ENCODE results near the gene DSCAM. TPM values are rescaled to one million over a fixed set of nuclear protein-coding genes. Genes with fewer than 3 reads are reported as not detected.

Gene DSCAM
- total RNA-seq, 2 donors from 2014 or later = 0.05 TPM; not detected in 1

DNA sequence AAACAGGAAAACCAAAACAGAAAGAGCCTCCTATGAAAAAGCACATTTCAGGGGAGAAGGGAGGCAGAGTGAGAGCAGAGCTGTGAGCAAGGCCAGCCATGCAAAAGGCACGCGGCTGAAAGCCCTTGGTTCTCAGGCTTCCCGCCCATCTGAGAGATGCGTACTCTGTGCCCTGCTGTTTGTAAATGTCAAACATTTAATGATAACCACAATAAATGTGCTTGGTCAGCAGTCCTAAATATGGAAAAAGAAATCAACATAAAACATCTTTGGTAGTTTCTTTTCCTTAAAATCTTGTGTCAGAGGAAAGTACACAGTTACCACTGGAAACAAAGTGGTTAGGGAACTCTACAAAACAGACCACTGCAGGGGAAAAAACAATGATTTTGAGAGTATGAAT lies 283.1 kb downstream of the DSCAM start:
- Histone ChIP-seq H3K9ac (ENCODE audit: low read depth in 2 of 2, low read length in 2 of 2) (no peak overlapping the region), H3K27me3 (no peaks in the 10 kb centered on the region), H3K9me3 (no peaks in the 10 kb centered on the region), H3K36me3 (no peaks in the 10 kb centered on the region), H3K4me1 (no peaks in the 10 kb centered on the region), H3K27ac (no peak overlapping the region), H3K4me3 (no peak overlapping the region)
- intact Hi-C loops (cut with DNase I) = no loop called here
- DNase-seq = no peak
- TF ChIP-seq, protein P1, sequence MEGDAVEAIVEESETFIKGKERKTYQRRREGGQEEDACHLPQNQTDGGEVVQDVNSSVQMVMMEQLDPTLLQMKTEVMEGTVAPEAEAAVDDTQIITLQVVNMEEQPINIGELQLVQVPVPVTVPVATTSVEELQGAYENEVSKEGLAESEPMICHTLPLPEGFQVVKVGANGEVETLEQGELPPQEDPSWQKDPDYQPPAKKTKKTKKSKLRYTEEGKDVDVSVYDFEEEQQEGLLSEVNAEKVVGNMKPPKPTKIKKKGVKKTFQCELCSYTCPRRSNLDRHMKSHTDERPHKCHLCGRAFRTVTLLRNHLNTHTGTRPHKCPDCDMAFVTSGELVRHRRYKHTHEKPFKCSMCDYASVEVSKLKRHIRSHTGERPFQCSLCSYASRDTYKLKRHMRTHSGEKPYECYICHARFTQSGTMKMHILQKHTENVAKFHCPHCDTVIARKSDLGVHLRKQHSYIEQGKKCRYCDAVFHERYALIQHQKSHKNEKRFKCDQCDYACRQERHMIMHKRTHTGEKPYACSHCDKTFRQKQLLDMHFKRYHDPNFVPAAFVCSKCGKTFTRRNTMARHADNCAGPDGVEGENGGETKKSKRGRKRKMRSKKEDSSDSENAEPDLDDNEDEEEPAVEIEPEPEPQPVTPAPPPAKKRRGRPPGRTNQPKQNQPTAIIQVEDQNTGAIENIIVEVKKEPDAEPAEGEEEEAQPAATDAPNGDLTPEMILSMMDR (IDR thresholded peaks at IDR 0.05) = no peak

DNA sequence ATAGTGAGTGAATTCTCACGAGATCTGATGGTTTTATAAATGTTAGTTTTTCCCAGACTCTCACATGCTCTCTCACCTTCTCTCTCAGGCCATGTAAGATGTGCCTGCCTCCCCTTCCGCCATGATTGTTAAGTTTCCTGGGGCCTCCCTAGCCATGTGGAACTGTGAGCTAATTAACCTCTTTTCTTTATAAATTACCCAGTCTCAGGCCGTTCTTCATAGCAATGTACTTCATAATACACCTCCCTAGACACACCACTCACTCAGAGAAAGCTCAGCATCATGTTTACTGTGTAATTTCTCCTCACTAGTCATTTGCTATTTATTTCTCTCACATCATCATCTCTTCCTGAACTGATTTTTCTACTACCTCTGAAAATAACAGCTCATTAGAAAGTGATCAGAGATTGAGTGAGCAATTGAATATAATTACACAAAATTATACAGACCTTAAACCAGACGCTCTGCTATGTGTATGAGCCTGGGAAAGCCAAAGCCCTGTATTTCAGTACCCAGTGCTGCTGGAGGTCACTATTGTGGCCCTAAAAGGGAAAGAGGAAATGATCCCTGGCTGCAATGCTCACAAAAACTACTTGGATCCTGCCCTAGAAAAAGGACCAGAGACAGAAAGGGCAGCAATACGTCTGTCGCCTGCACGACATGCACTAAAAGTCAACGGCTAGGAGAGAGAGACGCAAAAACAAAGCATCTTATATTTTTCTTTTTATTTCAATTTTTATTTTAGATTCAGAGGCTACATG lies 284.5 kb downstream of the DSCAM start:
- TF ChIP-seq, protein P1 (IDR thresholded peaks at IDR 0.05) = no peak
- intact Hi-C loops (cut with DNase I) = no loop called here
- Histone ChIP-seq H3K4me3 (no peak overlapping the region), H3K9me3 (no peaks in the 10 kb centered on the region), H3K27ac (no peak overlapping the region), H3K36me3 (no peaks in the 10 kb centered on the region), H3K9ac (ENCODE audit: low read depth in 2 of 2, low read length in 2 of 2) (no peak overlapping the region), H3K4me1 (no peaks in the 10 kb centered on the region), H3K27me3 (no peaks in the 10 kb centered on the region)
- DNase-seq = no peak

DNA sequence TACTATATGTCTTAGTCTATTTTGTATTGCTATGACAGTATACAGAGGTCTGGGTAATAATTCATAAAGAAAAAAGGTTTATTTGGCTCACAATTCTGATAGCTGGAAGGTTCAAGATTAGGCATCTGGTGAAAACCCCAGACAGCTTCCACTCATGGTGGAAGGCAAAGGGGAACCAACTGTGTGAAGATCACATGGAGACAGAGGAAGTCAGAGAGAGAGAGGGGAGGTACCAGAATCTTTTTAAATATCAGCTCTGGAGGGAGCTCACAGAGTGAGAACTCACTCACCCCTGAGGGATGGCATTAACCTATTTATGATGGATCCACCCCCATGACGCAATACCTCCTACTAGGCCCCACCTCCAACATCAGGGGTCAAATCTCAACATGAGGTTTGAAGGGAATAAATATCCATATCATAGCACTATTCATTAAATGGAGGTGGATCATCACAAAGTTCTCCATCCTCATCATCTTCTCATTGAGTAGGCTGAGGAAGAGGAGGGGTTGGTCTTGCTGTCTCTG lies 290.5 kb downstream of the DSCAM start:
- intact Hi-C loops (cut with DNase I) = no loop called here
- Histone ChIP-seq H3K27ac (no peak overlapping the region), H3K4me3 (no peak overlapping the region), H3K4me1 (no peaks in the 10 kb centered on the region), H3K27me3 (no peaks in the 10 kb centered on the region), H3K9ac (ENCODE audit: low read depth in 2 of 2, low read length in 2 of 2) (no peak overlapping the region), H3K36me3 (no peaks in the 10 kb centered on the region), H3K9me3 (no peaks in the 10 kb centered on the region)
- DNase-seq = no peak
- TF ChIP-seq, protein P1 (IDR thresholded peaks at IDR 0.05) = no peak

DNA sequence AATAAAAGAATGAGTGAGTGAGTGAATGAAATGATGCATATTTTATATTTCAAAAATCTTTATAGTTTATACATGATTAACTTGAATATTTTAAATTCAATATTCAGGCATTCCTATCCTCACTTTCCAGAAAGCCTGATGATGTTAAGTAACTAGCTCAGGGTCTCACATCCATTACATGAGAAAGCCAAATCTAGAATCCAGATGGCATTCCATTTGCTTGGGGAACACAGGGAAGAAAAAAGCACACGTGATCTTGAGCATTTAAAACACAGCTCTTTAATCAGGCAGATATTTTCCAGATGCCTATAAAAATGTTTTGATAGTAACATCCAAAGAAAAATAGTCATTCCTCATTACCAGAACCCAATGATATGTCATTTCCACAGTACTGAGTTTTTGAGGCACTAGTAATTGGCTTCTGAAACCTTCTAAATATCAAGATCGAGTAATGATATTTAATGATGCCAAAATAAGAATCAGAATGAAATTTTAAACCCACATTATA lies 291.9 kb downstream of the DSCAM start:
- TF ChIP-seq, protein P1 (IDR thresholded peaks at IDR 0.05) = no peak

DNA sequence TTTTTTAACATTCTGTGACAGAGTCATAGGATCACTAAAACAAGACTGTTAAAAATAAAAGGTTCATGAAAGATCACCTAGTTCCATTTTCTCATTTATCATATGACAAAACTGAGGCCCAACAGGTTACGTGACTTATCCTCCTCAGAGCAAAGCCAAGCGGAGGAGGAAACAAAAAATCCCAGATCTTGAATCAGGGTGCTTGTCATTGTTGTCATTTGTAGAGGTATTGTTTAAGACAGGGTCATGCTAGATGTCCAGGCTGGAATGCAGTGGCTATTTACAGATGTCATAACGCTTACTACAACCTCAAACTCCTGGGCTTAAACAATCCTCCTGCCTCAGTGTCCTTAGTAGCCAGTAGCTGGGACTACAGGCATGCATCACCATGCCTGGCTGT lies 293.2 kb downstream of the DSCAM start:
- no peak overlapping the region for H3K9ac ChIP-seq (ENCODE audit: low read depth in 2 of 2, low read length in 2 of 2)
- TF ChIP-seq, protein P1 (IDR thresholded peaks at IDR 0.05) = no peak
- no peaks in the 10 kb centered on the region for H3K9me3 ChIP-seq
- intact Hi-C loops (cut with DNase I) = no loop called here
- no peak overlapping the region for H3K4me3 ChIP-seq
- H3K27me3 ChIP-seq = no peaks in the 10 kb centered on the region
- no peaks in the 10 kb centered on the region for H3K36me3 ChIP-seq
- H3K4me1 ChIP-seq = no peaks in the 10 kb centered on the region
- DNase-seq = no peak
- no peak overlapping the region for H3K27ac ChIP-seq

More for the DNA sequence above, 291.9 kb downstream of the DSCAM start:
- intact Hi-C loops (cut with DNase I) = no loop called here
- H3K4me1 ChIP-seq = no peaks in the 10 kb centered on the region
- H3K4me3 ChIP-seq = no peak overlapping the region
- no peaks in the 10 kb centered on the region for H3K9me3 ChIP-seq
- DNase-seq = no peak
- no peak overlapping the region for H3K27ac ChIP-seq
- H3K27me3 ChIP-seq = no peaks in the 10 kb centered on the region
- no peak overlapping the region for H3K9ac ChIP-seq (ENCODE audit: low read depth in 2 of 2, low read length in 2 of 2)
- no peaks in the 10 kb centered on the region for H3K36me3 ChIP-seq

Measured in colonic mucosa (tissue), 4 donors.